ENCODE data around the gene RDX.

DNA sequence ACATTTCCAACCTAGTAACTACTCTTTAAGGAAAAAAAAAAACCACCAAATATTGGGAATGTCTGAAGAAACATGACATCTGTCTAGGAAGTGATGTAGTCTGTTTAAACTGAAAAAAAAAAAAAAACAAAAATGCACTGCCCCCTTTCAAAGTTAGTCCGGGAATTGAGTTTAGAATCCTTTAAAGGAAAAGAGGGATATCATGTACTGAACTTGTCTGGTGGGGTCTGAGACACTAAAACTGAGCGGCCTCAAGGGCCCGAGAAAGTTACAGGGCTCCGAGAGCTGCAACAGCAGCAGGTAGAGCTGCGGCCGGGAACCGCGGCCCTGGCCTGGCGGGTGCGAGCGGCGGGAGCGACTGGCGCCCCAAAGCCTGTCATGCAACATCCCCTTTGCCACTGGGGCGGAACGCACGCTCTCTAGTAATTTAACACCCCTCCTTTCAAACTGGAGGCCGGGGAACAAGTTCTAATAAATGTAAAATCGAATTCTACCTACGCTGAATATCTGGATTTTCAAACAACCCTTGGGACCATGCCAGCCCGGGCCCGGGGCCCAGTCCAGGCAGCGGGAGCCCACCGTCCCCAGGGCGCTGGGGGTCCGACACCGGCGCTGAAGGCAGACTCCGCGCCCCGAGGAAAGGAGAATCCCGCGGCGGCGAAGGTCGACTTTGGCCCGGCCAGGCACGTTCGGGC, 736 bp downstream of the RDX start:
- no peak for TF ChIP-seq EZH2 (IDR thresholded peaks at IDR 0.05; ENCODE audit: low read depth)
- TF ChIP-seq, protein P1, sequence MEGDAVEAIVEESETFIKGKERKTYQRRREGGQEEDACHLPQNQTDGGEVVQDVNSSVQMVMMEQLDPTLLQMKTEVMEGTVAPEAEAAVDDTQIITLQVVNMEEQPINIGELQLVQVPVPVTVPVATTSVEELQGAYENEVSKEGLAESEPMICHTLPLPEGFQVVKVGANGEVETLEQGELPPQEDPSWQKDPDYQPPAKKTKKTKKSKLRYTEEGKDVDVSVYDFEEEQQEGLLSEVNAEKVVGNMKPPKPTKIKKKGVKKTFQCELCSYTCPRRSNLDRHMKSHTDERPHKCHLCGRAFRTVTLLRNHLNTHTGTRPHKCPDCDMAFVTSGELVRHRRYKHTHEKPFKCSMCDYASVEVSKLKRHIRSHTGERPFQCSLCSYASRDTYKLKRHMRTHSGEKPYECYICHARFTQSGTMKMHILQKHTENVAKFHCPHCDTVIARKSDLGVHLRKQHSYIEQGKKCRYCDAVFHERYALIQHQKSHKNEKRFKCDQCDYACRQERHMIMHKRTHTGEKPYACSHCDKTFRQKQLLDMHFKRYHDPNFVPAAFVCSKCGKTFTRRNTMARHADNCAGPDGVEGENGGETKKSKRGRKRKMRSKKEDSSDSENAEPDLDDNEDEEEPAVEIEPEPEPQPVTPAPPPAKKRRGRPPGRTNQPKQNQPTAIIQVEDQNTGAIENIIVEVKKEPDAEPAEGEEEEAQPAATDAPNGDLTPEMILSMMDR (conservative IDR thresholded peaks at IDR 0.05): no peak

Data from PC-9 (cell line).